GM12892 (cell line): ENCODE data around the gene FTL.

ENCODE experiments used
- POLR2A ChIP-seq: IDR thresholded peaks from 2 replicates; pipeline ENCODE4 v1.6.1; 2011; ENCODE audit warnings: low read depth, low read length, control low read depth
- POLR2AphosphoS5 ChIP-seq: IDR thresholded peaks from 2 replicates; pipeline ENCODE4 v1.6.1; 2011; ENCODE audit warnings: low read depth, low read length, control low read depth

DNA sequence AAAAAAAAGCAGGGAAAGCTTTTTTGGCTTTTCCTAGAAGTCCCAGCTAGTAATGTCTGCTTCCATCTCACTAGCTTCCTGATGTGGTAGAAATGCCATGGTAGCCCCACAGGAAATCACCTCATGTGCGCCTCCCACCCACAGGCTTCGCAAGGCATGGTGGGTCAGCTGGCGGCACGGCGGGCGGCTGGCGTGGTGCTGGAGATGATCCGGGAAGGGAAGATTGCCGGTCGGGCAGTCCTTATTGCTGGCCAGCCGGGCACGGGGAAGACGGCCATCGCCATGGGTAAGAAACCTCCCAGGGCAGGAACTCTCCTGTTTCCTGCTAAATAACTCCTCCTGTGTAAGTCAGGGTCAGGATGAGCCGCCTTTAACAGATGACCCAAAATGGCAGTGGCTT lies 39.0 kb downstream of the FTL start:
- TF ChIP-seq POLR2A (no peak), POLR2AphosphoS5 (no peak)
